GM18498 (cell line): ENCODE measurements around the gene SUPV3L1.

Experiments used
- ATAC-seq: cut with Tn5 transposase; IDR thresholded peaks from one replicate; pipeline ENCODE4 v1.9.1; 2021; ENCODE audit warnings: mild to moderate bottlenecking, moderate library complexity; ENCODE audit not compliant: unreplicated experiment

Gene SUPV3L1

DNA sequence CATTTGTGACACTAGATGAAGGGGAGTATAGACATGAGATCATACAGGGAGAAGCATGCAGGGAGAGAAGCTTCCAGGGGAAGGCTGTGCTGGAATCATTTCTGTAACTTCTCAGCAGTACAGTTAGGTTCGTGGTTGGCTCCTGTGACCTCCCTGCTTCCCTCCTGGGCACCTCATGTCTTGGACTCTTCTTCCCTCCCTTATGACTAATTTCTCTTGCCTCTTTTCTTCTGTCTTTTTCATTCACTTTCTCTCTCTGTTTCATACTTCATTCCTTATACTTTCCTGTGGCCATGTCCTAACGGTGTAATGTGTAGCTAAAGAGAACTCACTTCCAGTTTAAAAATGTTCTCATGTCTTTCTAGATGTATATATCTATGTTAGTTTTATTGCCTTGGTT lies 21.0 kb downstream of the SUPV3L1 start:
- no peak for ATAC-seq

DNA sequence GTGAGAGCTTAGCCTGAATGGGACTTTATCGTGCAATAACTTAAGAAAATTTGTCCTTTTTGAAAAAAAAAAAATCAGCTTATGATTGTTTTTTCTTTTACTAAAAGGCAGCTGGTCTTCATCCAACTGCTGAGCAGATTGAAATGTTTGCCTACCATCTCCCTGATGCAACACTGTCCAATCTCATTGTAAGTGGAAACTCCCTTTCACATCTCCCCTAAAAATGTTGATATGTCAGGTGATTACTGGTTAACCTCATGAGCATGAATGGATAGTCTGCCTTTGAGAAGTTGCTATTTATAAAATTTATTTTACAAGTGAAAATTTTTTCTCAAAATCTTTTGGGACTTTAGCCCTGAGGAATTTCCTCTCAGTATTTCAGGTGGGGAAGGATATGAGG lies 22.3 kb downstream of the SUPV3L1 start:
- no peak for ATAC-seq

DNA sequence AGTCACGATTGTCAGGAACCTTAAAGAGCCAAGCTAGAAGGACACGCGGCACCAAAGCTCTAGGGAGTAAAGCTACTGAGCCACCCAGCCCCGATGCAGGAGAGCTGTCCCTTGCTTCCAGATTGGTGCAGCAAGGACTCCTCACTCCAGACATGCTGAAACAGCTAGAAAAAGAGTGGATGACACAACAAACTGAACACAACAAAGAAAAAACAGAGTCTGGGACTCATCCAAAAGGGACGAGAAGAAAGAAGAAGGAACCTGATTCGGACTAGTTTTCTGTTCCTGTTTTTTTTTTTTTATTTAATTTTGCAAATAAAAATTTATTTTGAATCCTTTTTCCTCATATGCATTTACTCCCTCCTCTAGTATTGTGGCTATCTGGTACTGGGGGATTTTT lies 28.7 kb downstream of the SUPV3L1 start:
- ATAC-seq: no peak

DNA sequence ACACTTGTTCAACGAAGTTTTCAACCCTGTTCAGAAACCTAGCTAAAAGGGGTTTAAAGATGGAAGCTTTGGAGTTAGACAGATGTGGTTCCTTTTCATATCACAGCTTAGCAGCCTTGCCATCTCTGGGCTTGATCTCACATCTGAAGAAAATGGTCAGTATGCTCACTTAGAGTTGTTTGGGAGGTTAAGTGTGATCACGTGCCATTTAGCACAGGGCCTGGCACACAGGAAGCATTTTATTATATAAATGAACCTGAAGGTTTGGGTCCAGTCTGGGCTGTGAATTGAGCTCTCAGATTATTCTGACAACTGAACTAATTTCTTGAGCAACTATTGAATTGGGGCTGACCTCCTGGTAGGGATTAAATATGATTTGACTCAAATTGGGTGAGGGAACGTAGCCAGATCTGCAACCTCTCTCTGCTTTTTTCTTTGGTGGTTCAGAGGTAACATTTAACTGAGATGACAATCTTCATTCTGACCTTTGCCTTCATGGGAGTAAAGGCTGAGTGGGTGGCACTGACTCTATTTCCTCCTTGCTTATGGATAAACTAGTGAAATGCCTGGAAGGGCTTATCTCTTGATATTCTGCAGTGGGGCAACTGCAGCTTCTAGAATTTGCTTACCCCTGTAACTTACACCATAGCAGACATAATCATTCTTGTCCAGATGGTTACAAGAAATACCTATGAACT lies 29.9 kb downstream of the SUPV3L1 start:
- no peak for ATAC-seq

DNA sequence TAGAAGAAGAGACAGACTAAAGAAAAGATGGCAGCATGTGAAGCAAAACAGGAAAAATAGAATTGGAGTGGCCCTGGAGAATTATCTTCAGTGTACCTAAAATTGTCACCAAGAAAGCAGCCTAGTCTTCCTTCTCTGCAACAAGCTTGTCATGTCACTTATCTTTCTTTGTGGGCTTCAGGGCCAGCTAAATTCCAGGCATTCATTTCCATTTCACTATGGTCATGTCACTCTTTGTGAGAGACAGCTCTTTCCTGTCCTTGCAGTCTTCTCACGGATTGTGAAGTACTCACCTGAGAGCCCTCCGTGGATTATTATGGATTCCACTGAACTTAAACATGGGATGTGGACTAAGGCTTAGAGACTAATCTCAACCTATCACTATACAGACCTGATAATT lies 31.1 kb downstream of the SUPV3L1 start:
- no peak for ATAC-seq

DNA sequence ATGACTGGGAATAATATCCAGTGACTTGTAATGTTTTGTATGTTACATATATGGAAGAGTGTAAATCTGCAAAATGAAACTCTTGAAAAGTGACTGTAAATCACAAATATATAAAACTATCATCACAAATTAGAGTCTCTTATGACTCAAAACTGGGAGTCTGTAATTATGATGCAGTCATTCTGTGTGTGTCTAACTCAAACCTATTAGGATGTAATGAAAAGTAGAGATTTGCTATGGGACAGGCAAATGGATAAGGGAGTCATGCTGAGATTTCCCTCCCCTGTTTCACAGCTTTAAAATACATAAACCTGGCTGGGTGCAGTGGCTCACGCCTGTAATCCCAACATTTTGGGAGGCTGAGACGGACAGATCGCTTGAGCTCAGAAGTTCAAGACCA lies 31.5 kb downstream of the SUPV3L1 start:
- ATAC-seq: no peak

DNA sequence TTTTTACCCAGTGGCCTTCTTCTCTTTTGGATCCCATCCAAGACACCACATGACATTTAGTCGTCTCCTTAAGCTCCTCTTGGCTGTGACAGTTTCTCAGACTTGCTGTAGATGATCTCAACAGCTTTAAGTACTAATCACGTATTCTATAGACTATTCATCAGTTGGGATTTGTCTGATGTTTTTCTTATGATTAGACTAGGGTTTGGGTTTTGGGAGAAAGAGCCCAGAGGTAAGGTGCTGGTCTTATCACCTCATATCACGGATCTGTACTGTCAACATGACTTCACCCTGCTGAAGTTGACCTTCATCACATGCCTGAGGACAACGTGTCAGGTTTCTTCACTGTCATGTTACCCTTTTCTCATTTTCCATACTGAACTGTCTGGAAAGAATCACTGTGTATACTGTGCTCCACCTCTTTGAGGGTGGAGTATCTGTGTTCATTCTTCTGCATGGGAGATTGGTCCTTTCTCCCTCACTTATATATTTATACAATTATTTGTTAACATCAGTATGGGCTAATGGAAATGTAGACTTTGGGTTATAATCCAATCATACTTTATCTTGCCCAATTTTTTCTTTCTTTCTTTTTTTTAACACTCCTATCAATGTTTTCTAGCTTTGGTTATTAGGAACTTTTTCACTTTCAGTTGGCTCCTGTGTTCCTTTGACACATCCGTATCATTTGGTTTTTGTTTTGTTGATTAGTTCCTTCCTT lies 33.7 kb downstream of the SUPV3L1 start:
- no peak for ATAC-seq

DNA sequence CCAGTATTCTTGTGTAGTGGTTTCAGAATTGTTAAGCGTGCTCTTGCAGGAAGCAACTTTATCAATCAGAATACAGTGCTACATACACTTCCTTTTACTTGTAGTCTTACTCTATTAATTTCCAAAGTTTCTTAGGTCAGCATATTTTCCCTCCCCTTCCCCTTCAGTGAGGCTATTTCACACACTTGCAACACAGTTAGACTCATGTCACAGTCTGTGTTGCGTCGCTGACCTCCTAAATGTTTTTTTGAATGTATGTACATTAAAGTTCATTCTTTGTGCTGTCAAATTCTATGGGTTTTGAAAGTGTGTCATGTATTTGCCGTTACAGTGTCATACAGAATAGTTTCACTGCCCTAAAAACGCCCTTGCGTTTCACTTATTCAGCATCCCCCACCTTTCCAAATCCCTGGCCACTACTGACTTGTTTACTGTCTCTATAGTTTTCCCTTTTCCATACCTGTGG lies 34.7 kb downstream of the SUPV3L1 start:
- no peak for ATAC-seq

DNA sequence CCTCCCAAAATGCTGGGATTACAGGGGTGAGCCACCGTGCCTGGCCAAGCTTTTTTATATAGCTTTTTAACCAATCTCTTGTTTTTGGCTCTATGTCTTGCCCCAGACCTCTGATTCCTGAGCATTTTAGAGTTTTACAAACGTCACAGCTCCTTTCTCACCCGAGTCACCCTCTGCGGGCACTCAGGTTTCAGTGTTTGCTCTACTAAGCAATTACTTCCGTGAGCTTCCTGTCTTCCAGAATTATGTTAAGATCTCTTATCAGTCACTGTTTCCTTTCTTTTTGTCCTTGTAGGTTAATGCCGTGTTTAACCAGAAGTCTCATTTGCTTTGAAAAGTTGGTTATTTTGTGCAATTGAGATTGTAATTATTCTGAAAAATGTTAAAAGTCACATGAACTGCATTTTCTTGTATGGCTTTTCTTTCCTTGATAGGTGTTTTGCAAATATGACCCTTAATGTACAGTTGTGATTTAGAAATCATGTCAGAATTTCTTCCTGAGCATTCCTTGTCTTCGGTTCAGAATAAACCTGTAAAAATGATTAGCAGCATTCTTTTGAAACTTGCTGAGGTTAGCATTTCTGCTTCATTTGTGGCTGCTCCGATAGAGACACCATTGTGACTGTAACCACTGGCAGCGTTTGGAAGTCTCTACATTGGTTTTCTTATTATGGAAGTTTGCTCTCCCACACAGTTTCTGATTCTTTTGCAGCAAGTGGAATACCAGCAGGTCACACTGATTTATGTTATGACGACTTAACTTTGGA lies 35.6 kb downstream of the SUPV3L1 start:
- ATAC-seq: no peak

DNA sequence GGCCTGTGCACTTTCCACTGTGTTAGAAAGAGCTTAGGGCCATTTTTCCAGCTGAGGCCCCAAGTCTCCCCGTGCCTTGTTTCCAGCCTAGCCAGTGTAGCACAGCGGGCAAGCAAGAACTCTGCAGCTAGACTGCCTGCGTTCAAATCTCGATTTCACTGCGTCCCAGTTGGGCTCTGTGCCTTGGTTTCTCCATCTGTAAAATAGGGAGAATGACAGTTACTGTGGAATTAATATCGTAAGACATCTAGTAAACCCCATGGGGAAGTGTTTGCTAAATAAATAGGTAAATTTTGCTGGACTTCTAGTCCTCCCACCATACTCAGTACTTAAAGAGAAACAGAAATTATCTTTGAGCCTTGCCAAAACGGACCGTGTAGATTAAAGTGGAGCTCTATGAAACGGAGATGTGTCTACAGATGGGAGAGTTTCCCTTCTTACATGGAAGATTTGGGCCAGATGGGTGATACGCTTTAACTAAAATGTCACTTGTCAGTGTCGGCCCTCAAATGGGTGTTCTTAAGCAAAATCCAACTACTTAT lies 36.6 kb downstream of the SUPV3L1 start:
- ATAC-seq: no peak

DNA sequence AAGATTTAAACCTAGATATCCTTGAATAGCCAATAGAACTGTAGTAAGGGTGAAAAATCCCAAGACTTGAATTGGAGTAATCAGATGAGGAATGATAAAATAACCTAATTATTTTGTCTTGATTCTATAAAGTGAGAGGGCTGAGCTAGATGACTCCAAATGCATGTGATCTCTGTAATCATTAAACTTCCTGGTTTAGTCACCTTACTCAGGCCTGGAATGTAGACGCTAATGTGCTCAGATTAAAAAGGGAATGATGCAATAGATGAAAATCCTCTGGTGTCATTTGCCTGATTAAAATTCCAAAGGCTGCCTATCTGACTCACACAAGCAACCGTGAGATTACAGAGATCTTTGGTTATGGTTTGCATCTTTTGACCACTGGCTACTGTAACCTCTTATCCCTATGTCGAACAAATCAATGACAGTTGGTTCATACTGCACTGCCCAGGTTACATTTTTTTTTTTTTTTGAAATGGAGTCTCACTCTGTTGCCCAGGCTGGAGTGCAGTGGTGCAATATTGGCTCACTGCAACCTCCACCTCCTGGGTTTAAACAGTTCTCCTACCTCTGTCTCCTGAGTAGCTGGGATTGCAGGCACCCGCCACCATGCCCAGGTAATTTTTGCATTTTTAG lies 37.2 kb downstream of the SUPV3L1 start:
- no peak for ATAC-seq

DNA sequence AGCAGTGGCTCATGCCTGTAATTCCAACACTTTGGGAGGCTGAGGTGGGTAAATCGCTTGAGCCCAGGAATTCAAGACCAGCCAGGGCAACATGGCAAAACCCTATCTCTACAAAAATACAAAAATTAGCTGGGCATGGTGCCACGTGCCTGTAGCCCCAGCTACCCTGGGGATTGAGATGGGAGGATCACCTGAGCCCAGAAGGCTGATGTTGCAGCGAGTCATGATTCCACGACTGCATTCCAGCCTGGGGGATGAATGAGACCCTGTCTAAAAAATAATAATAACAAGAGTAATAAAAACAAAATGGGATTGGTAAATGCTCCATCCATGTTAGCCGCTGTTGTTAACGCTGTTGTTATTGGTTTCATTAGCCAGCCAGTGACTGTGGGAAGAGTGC lies 38.8 kb downstream of the SUPV3L1 start:
- ATAC-seq: no peak

DNA sequence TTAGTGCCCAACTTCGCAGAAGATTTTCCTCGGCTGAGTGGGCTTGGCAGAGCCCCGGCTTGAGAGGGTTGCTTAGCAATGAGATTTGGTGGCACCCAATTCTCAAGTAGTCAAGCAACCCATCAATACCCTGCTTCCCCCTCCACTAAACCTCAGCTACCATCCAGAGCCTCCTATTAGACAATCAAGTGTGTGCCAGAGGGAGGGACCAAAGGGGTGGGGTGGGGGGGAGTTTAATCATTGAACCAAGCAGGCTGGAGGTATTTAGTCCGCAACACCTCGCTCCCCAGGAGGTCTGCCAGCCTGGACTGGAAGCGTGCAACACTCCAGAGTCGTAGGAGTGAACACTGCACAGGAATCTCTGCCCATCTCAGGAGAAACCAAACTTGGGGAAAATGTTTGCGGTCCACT lies 40.0 kb downstream of the SUPV3L1 start, which contains the start of gene HKDC1:
HKDC1 (plus strand) TSS at position 292 of the 411 bp plus-strand sequence; CDS start at position 396, 104 bp downstream.
- ATAC-seq: no peak

DNA sequence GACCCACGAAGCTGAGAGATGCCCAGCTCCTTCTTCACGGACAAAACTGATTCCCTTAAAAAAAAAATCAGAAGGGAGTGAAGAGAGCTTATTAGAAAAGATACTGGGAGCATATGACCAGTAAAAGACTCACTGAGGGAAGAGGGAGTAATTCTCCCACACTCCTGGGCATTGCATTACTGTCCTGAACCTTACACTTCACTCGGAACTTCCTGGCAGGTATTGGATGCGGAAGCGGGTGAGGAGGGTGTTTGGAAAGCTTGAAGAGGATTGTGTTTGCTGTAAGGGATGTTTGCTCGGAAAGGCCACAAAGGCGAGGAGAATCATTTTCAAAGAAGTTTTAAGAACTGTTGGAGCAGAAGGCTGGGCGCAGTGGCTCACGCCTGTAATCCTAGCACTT lies 40.5 kb downstream of the SUPV3L1 start:
- ATAC-seq: no peak

DNA sequence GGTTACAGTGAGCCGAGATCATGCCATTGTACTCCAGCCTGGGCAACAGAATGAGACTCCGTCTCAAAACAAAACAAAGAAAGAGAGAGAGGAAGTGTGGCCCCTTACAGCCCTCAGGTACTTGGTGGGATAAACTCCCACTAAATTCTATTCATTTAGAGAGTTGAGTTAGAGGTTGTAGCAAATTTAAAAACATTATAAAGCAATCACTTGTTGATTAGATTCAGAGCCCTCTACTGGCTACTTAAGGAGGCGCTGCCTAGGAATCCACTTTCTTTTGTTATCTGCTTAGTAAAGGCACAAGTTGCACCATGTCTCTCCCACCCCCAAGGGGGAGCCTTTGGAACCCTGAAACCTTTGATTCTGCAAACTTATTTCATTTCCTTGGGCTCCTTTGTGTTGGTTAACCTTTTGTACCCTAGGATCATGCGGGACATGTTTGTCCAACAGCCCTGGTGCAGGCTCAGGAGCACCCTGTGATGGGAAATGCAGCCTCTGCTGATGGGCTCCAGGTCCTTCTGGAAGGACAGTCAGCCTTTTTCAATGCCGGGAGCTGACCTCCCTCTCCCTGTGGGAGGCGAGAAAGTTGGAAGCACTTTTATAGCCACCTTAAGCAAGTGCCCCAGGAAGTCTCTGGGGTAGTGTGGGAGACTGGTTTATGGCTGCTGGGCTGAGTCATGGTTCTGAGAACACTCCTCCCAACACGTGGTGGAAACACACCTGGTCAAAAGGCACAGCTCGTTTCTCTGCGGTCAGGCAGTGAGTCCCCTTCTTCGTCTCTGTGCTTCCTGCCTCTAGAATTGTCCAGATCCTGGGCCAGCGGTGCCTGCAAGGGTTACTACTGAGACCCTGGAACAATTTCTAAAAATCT lies 42.4 kb downstream of the SUPV3L1 start:
- peak; percentile 95 for ATAC-seq

DNA sequence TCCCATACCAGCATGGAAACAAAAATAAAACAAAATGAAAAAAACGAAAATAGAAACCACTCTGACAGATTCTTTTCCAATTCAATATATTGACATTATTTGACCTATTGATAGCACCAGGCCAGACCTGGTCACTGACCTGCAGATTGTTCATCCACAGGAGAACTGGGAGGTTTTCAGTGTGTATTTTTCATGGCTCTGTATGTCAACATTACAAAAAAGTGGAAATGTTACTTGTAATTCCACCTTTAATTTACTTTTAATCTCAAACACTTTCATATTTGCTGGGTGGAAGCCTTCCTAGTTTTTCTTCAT lies 43.0 kb downstream of the SUPV3L1 start:
- peak; percentile 15 for ATAC-seq

DNA sequence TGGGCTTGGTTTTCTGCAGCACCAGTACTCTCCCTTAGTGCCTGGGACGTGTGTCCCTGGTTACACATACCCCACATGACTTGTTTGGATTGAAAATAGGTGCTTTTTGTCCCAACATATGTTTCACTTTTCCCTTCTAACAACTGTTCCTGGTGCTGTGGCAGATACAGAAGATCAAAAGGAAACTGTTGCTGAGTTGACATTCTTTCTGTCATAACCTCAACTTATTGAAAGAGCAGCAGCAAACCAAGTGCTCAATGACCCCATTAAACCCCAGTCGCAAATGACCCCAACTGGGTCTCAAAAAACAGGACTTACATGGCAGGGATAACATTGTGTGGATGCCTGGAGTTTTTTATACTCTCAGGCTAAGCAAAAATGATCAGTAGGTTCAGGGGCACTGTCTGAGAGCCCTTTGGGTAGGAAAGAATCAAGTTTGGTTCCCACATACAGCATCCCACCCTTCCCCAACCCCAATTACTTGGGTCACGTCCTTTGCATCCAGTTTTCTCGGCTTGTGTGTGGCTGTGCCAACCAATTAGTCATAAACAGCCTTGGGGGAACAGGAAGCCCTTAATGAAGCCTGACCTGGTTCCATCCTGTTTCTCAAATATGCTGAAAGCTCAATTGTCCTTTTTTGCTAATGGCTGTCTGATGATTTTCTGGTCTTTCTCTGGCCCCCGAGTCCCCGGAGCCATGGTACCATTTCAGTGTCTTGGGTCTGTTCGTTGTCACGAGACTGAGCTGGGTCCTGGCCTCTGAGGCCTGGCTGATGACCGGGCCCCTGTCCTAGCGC lies 45.0 kb downstream of the SUPV3L1 start:
- no peak for ATAC-seq

DNA sequence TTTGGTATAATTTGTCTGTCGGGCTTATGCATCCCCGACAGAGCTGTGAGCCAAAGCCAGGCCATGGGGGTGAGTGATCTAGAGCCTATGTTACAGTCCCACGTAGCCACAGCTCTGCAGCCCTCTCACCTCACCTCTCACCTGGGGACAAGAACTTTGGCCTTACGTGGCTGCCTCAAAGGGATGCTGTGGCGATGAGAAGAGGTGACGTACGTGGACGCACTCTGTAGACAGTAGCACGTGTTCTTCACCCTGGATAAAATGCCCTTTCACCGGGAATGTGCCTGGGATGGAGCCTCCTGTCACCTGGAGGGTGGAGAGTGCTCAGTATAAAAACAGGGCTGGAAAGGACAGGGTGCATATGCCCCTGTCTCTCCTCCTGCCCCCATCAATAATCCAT lies 45.6 kb downstream of the SUPV3L1 start:
- ATAC-seq: no peak

DNA sequence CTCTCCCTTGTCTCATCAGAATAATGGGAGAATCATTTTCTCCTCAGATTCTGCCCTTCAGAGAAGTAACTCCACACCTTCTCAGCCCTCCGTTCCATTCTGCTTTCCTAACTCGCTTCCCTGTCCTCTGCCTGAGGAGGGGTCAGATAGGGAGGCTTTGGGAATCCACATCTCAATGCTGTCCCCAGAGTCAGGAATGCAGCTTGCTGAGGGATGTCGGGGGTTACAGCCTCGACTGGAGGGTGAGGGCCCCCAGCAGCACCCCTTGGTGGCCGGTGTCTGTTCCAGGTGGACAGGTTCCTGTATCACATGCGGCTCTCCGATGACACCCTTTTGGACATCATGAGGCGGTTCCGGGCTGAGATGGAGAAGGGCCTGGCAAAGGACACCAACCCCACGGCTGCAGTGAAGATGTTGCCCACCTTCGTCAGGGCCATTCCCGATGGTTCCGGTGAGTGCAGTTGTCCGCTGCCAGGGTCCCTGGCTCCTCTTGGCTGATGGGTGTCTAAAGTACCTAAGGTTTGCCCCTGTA lies 47.0 kb downstream of the SUPV3L1 start:
- ATAC-seq: no peak
